ENCODE measurements around the gene ANKMY1. TPM values are rescaled to one million over a fixed set of nuclear protein-coding genes. Genes with fewer than 3 reads are reported as not detected.

Gene ANKMY1
- total and polyA plus RNA-seq, 2 donors (not counting 1 experiment from before 2014, with no cell fraction given) = 51.7 to 72.1 TPM

- Mint-ChIP-seq H3K27me3 (no peaks in the 10 kb centered on the region), H3K9me3 (ENCODE audit: insufficient read depth) (no peaks in the 10 kb centered on the region), H3K4me3 (no peak overlapping the region), H3K4me1 (no peaks in the 10 kb centered on the region), H3K27ac (no peak overlapping the region)
- H4K20me1 ChIP-seq (ENCODE audit: control insufficient read depth, insufficient read depth, low read length, poor library complexity, severe bottlenecking) = no peaks in the 10 kb centered on the region
- TF ChIP-seq EZH2 (IDR thresholded peaks at IDR 0.05; ENCODE audit: borderline replicate concordance, insufficient read depth, low read depth, low read length, poor library complexity, severe bottlenecking) (no peak), CTCF (IDR thresholded peaks at IDR 0.05) (no peak)
- H3K9ac ChIP-seq (ENCODE audit: low read length) = no peak overlapping the region
- no peak overlapping the region for H3K4me3 ChIP-seq (ENCODE audit: control extremely low read depth in 1 of 5, extremely low read depth in 1 of 5, insufficient read depth in 1 of 5, low read depth in 2 of 5, low read length in 4 of 5)
- H3K27ac ChIP-seq (ENCODE audit: low read length in 2 of 2) = no peak overlapping the region
- H3K27me3 ChIP-seq (replicated peaks in 1 of 4; ENCODE audit: control extremely low read depth in 1 of 4, control insufficient read depth in 3 of 4, insufficient read depth in 4 of 4, low read length in 3 of 4) = no peaks in the 10 kb centered on the region
- intact Hi-C loops (cut with micrococcal nuclease) = no loop called here
- ChIA-PET CTCF (interaction anchor here (0.6 kb wide), 1 partner anchor 103 kb away, joined by 3 read pairs; no protein-coding TSS in a partner anchor), POLR2A (no interaction called here)
- DNase-seq = no peak
- no peaks in the 10 kb centered on the region for H3K79me2 ChIP-seq (ENCODE audit: control insufficient read depth, insufficient read depth, low read length)
- 84% methylated on average over 14 of the region's 17 CpGs for WGBS (ENCODE audit: insufficient coverage)
- H3K36me3 ChIP-seq (replicated peaks in 1 of 2; ENCODE audit: control extremely low read depth in 1 of 2, control insufficient read depth in 1 of 2, extremely low read depth in 1 of 2, insufficient read depth in 2 of 2, low read length in 1 of 2) = peaks cover 0 to 4% of the 10 kb centered on the region in 2 experiments
- ATAC-seq (ENCODE audit: low read depth) = no peak
- no peak overlapping the region for H3K4me2 ChIP-seq (replicated peaks; ENCODE audit: low read depth, low read length, poor library complexity, severe bottlenecking)
- no peaks in the 10 kb centered on the region for H3K4me1 ChIP-seq (ENCODE audit: control insufficient read depth in 2 of 2, insufficient read depth in 2 of 2, low read length in 2 of 2)
- H2AFZ ChIP-seq (ENCODE audit: insufficient read depth, low read depth, low read length, poor library complexity, severe bottlenecking) = no peak overlapping the region
- no peaks in the 10 kb centered on the region for H3K9me3 ChIP-seq (ENCODE audit: control extremely low read depth in 1 of 3, control insufficient read depth in 2 of 3, insufficient read depth in 1 of 3, low read length in 2 of 3)
These were observed 51.3 kb downstream of the ANKMY1 start for GRCh38 chr2:240506406-240507059.

GRCh38 chr2:240505910-240506309 is 51.9 kb downstream of the ANKMY1 start:
- DNase-seq = no peak
- no peaks in the 10 kb centered on the region for H3K4me1 Mint-ChIP-seq
- Histone ChIP-seq H3K27me3 (replicated peaks in 1 of 4; ENCODE audit: control extremely low read depth in 1 of 4, control insufficient read depth in 3 of 4, insufficient read depth in 4 of 4, low read length in 3 of 4) (no peaks in the 10 kb centered on the region), H3K4me3 (ENCODE audit: control extremely low read depth in 1 of 5, extremely low read depth in 1 of 5, insufficient read depth in 1 of 5, low read depth in 2 of 5, low read length in 4 of 5) (no peak overlapping the region), H3K27ac (ENCODE audit: low read length in 2 of 2) (no peak overlapping the region), H3K9me3 (ENCODE audit: control extremely low read depth in 1 of 3, control insufficient read depth in 2 of 3, insufficient read depth in 1 of 3, low read length in 2 of 3) (no peaks in the 10 kb centered on the region), H2AFZ (ENCODE audit: insufficient read depth, low read depth, low read length, poor library complexity, severe bottlenecking) (no peak overlapping the region), H3K9ac (ENCODE audit: low read length) (no peak overlapping the region), H4K20me1 (ENCODE audit: control insufficient read depth, insufficient read depth, low read length, poor library complexity, severe bottlenecking) (no peaks in the 10 kb centered on the region), H3K4me1 (ENCODE audit: control insufficient read depth in 2 of 2, insufficient read depth in 2 of 2, low read length in 2 of 2) (no peaks in the 10 kb centered on the region), H3K4me2 (replicated peaks; ENCODE audit: low read depth, low read length, poor library complexity, severe bottlenecking) (no peak overlapping the region), H3K79me2 (ENCODE audit: control insufficient read depth, insufficient read depth, low read length) (no peaks in the 10 kb centered on the region), H3K36me3 (replicated peaks in 1 of 2; ENCODE audit: control extremely low read depth in 1 of 2, control insufficient read depth in 1 of 2, extremely low read depth in 1 of 2, insufficient read depth in 2 of 2, low read length in 1 of 2) (peaks cover 0 to 4% of the 10 kb centered on the region in 2 experiments)
- H3K9me3 Mint-ChIP-seq (ENCODE audit: insufficient read depth) = no peaks in the 10 kb centered on the region
- POLR2A ChIA-PET = no interaction called here
- no peaks in the 10 kb centered on the region for H3K27me3 Mint-ChIP-seq
- intact Hi-C loops (cut with micrococcal nuclease) = no loop called here
- no peak for ATAC-seq (ENCODE audit: low read depth)
- TF ChIP-seq CTCF (IDR thresholded peaks at IDR 0.05) (no peak), EZH2 (IDR thresholded peaks at IDR 0.05; ENCODE audit: borderline replicate concordance, insufficient read depth, low read depth, low read length, poor library complexity, severe bottlenecking) (no peak)
- CTCF ChIA-PET = no interaction called here
- 94% methylated on average over 14 of the region's 14 CpGs for WGBS (ENCODE audit: insufficient coverage)
- no peak overlapping the region for H3K4me3 Mint-ChIP-seq
- no peak overlapping the region for H3K27ac Mint-ChIP-seq
